Upper lobe of left lung (tissue), 6 donors: ENCODE measurements around the gene IP6K3. TPM values are rescaled to one million over a fixed set of nuclear protein-coding genes. Genes with fewer than 3 reads are reported as not detected.
A peak's percentile ranks its signal among the peaks of the same experiment; 100 is the strongest.

Experiments used
- ATAC-seq, 2 donors: fragments of 200-7000 bp; cut with Tn5 transposase; one replicate each; pipeline ENCODE4 v1.9.1; 2022; ENCODE audit warnings: mild to moderate bottlenecking in 2 of 2, moderate library complexity in 2 of 2; ENCODE audit not compliant: low FRiP score in 2 of 2
- DNase-seq, 2 donors: peaks; one replicate each; pipeline ENCODE4 v3.0.0-alpha.2; 2019 to 2020
- H3K27ac ChIP-seq, 4 donors: fragments of 200-600 bp; sonication (generic); one replicate each; pipeline ENCODE4 v1.5.1; 2016 to 2019
- H3K27me3 ChIP-seq, 4 donors: fragments of 200-600 bp; sonication (generic); one replicate each; pipeline ENCODE4 v1.5.1; 2017 to 2019
- H3K36me3 ChIP-seq, 4 donors: fragments of 200-600 bp; sonication (generic); one replicate each; pipeline ENCODE4 v1.5.1; 2016 to 2019
- H3K4me1 ChIP-seq, 4 donors: fragments of 200-600 bp; sonication (generic); one replicate each; pipeline ENCODE4 v1.5.1; 2018 to 2019
- H3K4me3 ChIP-seq, 4 donors: fragments of 200-600 bp; sonication (generic); one replicate each; pipeline ENCODE4 v1.5.1; 2017 to 2019; ENCODE audit warnings: mild to moderate bottlenecking in 2 of 4, moderate library complexity in 1 of 4
- H3K9me3 ChIP-seq, 4 donors: fragments of 200-600 bp; sonication (generic); one replicate each; pipeline ENCODE4 v1.5.1; 2018 to 2019
- CTCF ChIP-seq, 6 experiments: fragments of 450-650 bp in 4 of 6; fragments of 200-600 bp in 2 of 6; sonication (generic) in 2 of 6; IDR thresholded peaks; one replicate each; pipeline ENCODE4 v1.5.1; 2016 to 2019; ENCODE audit warnings: antibody characterized with exemption in 6 of 6
- EP300 ChIP-seq, 4 donors: sonication (generic); formaldehyde crosslinking; IDR thresholded peaks; one replicate each; pipeline ENCODE4 v1.5.1; 2017; ENCODE audit warnings: antibody characterized with exemption in 4 of 4, control low read depth in 2 of 4
- POLR2A ChIP-seq, 4 donors: fragments of 450-650 bp; IDR thresholded peaks; one replicate each; pipeline ENCODE4 v1.5.1; 2016 to 2017; ENCODE audit warnings: antibody characterized with exemption in 4 of 4, mild to moderate bottlenecking in 2 of 4
- POLR2AphosphoS5 ChIP-seq, 2 donors: sonication (generic); formaldehyde crosslinking; IDR thresholded peaks; one replicate each; pipeline ENCODE4 v1.5.1; 2017; ENCODE audit warnings: antibody characterized with exemption in 2 of 2
- WGBS, 2 donors: methylation state at CpG; one replicate each; pipeline ENCODE4 v1.1.5; 2017 to 2018; 5-methylcytosine and 5-hydroxymethylcytosine counted together
- total RNA-seq, 6 donors: library from RNA; depleted of rRNA in 4 of 6; stranded (reverse); fragments of >200 nt in 4 of 6; gene quantifications; one replicate each; pipeline versions ENCODE4 v1.1.0 to v1.2.1, GENCODE V29; 2016 to 2021
- donor health status: DM: no; HTN: no; CAD: no; lungs with moderate emphysema.
- donor health status: DM: no; HTN: yes; CAD: no; lungs with severe emphysema.

The IP6K3 gene
- total RNA-seq, 6 donors from 2014 or later = 1.9 to 11.5 (median 4.9) TPM

DNA sequence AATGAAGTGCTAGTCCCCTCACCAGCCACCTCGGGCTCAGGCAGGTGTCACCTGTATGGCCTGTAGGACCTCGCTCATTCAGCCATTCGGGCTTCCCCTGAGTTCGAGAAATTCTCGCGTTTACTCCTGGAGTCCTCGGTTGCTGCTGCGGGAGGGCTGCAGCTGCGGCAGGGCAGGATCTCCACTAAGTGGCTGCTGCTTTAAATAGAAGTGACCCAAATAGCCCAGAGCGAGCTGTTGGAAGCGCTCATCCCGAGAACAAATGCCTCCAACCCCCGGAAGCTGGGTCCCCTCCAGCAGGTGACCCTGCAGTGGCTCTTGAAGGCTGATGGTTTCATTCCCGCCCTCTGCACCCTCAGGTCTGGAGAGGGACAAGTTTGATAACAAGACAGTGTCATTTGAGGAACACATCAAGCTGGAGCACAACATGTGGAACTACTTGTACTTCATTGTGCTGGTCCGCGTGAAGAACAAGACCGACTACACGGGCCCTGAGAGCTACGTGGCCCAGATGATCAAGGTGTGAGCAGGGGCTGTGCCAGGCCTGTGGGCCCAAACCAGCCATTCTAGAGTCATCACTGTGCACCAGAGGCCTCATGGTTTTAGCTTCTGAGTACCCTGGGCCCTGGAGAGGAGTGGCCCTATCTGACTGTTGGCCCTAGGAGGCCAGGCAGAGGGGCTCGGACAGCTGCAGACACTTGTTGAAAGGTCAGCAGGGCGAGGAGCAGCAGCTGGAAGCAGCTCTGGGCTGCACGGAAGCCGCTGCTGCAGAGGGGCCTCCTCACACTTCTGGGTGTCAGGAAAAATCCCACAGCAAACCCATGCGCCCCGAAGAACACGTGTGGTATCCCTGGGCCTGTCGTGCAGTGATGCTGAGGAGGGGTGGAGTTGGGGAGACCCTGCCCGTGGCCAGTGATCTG, 53.3 kb downstream of the IP6K3 start:
- H3K27me3 ChIP-seq = no peaks in the 10 kb centered on the region
- H3K9me3 ChIP-seq = no peaks in the 10 kb centered on the region
- WGBS, 2 donors = 74 to 82% methylated on average over 27 to 28 of the region's 28 CpGs
- ATAC-seq (no peak), DNase-seq (peak in 1 of 2 donors; percentile 45)
- no peak overlapping the region for H3K4me3 ChIP-seq
- TF ChIP-seq POLR2AphosphoS5 (IDR thresholded peaks at IDR 0.05) (no peak), POLR2A (IDR thresholded peaks at IDR 0.05) (no peak), EP300 (IDR thresholded peaks at IDR 0.05) (no peak), CTCF (IDR thresholded peaks at IDR 0.05) (no peak)
- H3K4me1 ChIP-seq = peaks cover 51 to 56% (median 53%) of the 10 kb centered on the region in 4 donors
- peak overlapping the region in 3 of 4 donors; percentile 48 to 64 (median 61) for H3K27ac ChIP-seq
- H3K36me3 ChIP-seq = peaks cover 4 to 90% (median 72%) of the 10 kb centered on the region in 4 donors

DNA sequence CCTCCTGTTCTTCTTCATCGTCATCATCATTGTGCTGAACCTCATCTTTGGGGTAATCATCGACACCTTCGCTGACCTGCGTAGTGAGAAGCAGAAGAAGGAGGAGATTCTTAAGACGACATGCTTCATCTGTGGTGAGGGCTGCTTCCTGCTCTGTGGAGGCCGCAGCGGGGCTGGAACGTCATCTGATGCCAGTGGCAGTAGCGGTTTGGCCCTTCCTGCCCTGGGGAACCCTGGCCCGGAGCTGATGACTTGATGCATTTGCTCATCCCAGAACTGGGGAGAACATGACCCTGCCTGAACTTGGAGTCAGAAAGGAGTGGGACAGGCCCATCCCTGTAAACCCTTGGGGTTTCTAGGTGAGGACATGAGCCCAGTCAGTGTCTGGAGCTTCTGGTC, 53.9 kb downstream of the IP6K3 start:
- H3K27ac ChIP-seq = peak overlapping the region in 3 of 4 donors; percentile 38 to 61 (median 48)
- WGBS, 2 donors = 37 to 66% methylated on average over 8 to 10 of the region's 10 CpGs

DNA sequence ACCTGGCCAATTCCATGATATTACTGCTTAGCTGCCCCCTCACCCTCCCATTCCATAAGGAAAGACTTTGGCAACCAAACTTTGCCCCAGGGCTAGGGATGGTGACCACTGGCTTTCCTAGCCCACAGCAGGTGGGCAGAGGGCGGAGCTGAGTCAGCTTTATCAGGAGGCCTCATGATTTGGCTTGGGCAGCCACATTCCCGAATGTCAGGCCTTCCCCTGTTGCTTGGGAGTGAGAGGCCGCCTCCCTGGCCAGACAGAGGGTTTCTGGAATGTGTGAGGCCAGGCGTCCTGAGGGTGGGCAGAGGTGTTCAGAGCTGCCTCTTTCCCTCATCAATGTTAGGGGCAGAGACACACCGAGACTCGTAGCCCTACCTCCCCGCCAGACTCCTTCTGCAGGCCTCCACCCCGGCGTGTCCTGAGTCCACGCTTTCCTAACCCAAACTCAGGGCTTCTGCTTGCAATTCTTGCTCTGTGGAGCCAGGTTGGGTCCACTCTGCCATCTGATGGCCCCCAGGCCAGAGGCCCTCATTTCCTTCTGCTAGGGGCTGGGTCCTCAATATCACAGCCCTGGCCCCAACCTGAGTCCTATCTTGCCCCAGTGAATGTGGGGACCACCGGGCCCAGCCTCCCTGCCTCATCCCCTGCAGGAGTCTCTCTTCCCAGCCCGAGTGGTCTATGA, 54.5 kb downstream of the IP6K3 start:
- peak in 1 of 2 donors; percentile 45 for ATAC-seq
- H3K4me1 ChIP-seq = peaks cover 47 to 55% (median 50%) of the 10 kb centered on the region in 4 donors
- no peak overlapping the region for H3K4me3 ChIP-seq
- H3K27me3 ChIP-seq = no peaks in the 10 kb centered on the region
- WGBS, 2 donors = 78 to 85% methylated on average over 11 to 12 of the region's 12 CpGs
- H3K27ac ChIP-seq = peak overlapping the region in 3 of 4 donors; percentile 38 to 61 (median 48)
- DNase-seq = peak in 1 of 2 donors; percentile 27
- H3K9me3 ChIP-seq = no peaks in the 10 kb centered on the region
- H3K36me3 ChIP-seq = peaks cover 10 to 92% (median 78%) of the 10 kb centered on the region in 4 donors
- no peak for TF ChIP-seq POLR2A (IDR thresholded peaks at IDR 0.05)
- no peak for TF ChIP-seq POLR2AphosphoS5 (IDR thresholded peaks at IDR 0.05)
- TF ChIP-seq EP300 (IDR thresholded peaks at IDR 0.05) = no peak
- TF ChIP-seq CTCF (IDR thresholded peaks at IDR 0.05) = no peak

More for the DNA sequence above, 53.9 kb downstream of the IP6K3 start:
- no peaks in the 10 kb centered on the region for H3K27me3 ChIP-seq
- TF ChIP-seq EP300 (IDR thresholded peaks at IDR 0.05) (no peak), POLR2AphosphoS5 (IDR thresholded peaks at IDR 0.05) (peak in 1 of 2 donors; percentile 15)
- no peaks in the 10 kb centered on the region for H3K9me3 ChIP-seq
- DNase-seq (peak; percentile 57 to 58), ATAC-seq (no peak)
- no peak overlapping the region for H3K4me3 ChIP-seq
- peaks cover 51 to 56% (median 53%) of the 10 kb centered on the region in 4 donors for H3K4me1 ChIP-seq
- H3K36me3 ChIP-seq = peaks cover 8 to 90% (median 73%) of the 10 kb centered on the region in 4 donors

DNA sequence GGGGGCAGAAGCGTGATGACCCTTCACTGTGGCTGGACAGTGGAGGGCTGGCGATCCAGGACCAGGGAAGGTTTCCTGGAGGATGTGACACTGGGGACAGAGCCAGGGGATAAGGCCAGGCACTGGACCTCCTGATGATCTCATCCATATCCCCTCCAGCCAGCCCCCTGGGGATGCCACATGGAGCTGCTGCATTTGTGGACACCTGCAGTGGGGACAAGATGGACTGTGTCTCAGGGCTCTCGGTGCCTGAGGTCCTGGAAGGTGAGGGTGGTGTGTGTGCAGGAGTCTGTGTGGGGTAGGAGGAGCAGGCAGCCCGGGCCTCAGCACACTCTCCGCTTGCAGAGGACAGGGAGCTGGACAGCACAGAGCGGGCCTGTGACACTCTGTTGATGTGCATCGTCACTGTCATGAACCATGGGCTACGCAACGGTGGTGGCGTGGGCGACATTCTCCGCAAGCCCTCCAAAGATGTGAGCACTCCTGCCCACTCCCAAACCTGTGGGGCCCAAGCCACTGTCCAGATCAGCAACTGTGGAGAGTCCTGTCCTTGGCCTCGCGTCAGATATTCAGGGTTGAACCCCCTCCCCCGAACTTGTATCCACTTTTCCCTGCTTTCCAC, 55.1 kb downstream of the IP6K3 start:
- peak overlapping the region in 2 of 4 donors; percentile 48 to 61 for H3K27ac ChIP-seq
- DNase-seq (peak in 1 of 2 donors; percentile 40), ATAC-seq (no peak)
- H3K4me3 ChIP-seq = no peak overlapping the region
- no peak for TF ChIP-seq POLR2A (IDR thresholded peaks at IDR 0.05)
- no peak for TF ChIP-seq EP300 (IDR thresholded peaks at IDR 0.05)
- TF ChIP-seq POLR2AphosphoS5 (IDR thresholded peaks at IDR 0.05) = no peak
- TF ChIP-seq CTCF (IDR thresholded peaks at IDR 0.05) = no peak
- H3K9me3 ChIP-seq = no peaks in the 10 kb centered on the region
- H3K36me3 ChIP-seq = peaks cover 14 to 98% (median 84%) of the 10 kb centered on the region in 4 donors
- 91 to 92% methylated on average over 8 to 15 of the region's 15 CpGs for WGBS, 2 donors
- no peaks in the 10 kb centered on the region for H3K27me3 ChIP-seq
- H3K4me1 ChIP-seq = peaks cover 40 to 49% (median 43%) of the 10 kb centered on the region in 4 donors
